ENCODE data around the gene NAV2. TPM values are rescaled to one million over a fixed set of nuclear protein-coding genes. Genes with fewer than 3 reads are reported as not detected.

The NAV2 gene
- total RNA-seq, 1 experiment from 2014 or later = 2.1 TPM

GRCh38 chr11:19816817-19817216, 104.2 kb downstream of the NAV2 start:
- H3K4me3 ChIP-seq (replicated peaks in 1 of 2; ENCODE audit: low read depth in 1 of 2, low read length in 2 of 2) = no peak overlapping the region
- H3K9me2 ChIP-seq (ENCODE audit: insufficient read depth) = no peaks in the 10 kb centered on the region
- no peak for ATAC-seq
- no peak overlapping the region for H3K27ac ChIP-seq (ENCODE audit: low read depth, low read length)
- H3K36me3 ChIP-seq (ENCODE audit: control insufficient read depth in 1 of 2, insufficient read depth in 2 of 2, low read length in 2 of 2) = no peaks in the 10 kb centered on the region
- H3K9me3 ChIP-seq (ENCODE audit: control insufficient read depth in 1 of 2, insufficient read depth in 1 of 2, low read depth in 1 of 2, low read length in 2 of 2) = no peaks in the 10 kb centered on the region
- ChIA-PET POLR2A (no interaction called here), CTCF (no interaction called here), RAD21 (ENCODE audit: low non-redundant PET in 1 of 2, low total read pairs in 2 of 2, uncharacterized antibody in 2 of 2, unreplicated experiment in 2 of 2) (no interaction called here)
- no peaks in the 10 kb centered on the region for H4K20me1 ChIP-seq (ENCODE audit: insufficient read depth)
- H3K4me2 ChIP-seq (ENCODE audit: low read length) = no peak overlapping the region
- H2AFZ ChIP-seq (ENCODE audit: low read depth, low read length, poor library complexity, severe bottlenecking) = no peak overlapping the region
- no peaks in the 10 kb centered on the region for H3K4me1 ChIP-seq (ENCODE audit: control insufficient read depth in 1 of 2, insufficient read depth in 2 of 2, low read length in 2 of 2)
- TF ChIP-seq CBX3 (IDR thresholded peaks at IDR 0.05; ENCODE audit: low read depth) (no peak), ZFX (IDR thresholded peaks at IDR 0.05) (no peak), SRF (IDR thresholded peaks at IDR 0.05; ENCODE audit: low read depth) (no peak), EGR1 (IDR thresholded peaks at IDR 0.05; ENCODE audit: low read depth) (no peak), SIN3A (IDR thresholded peaks at IDR 0.05; ENCODE audit: low read depth) (no peak)
- intact Hi-C loops (cut with micrococcal nuclease) = no loop called here
- H3K27me3 ChIP-seq (ENCODE audit: insufficient read depth, low read length) = peaks cover 3% of the 10 kb centered on the region; the same call in 1 of the 2 replicates
- H3K79me2 ChIP-seq (ENCODE audit: insufficient read depth, low read length) = no peaks in the 10 kb centered on the region
- no peak overlapping the region for H3K9ac ChIP-seq (ENCODE audit: low read length)
- no peak for DNase-seq (ENCODE audit: low read depth, low spot score)
- no TSS peak for BruUV-seq (replicated peaks)

- intact Hi-C loops (cut with micrococcal nuclease) = no loop called here
- RAD21 ChIA-PET (ENCODE audit: low non-redundant PET in 1 of 2, low total read pairs in 2 of 2, uncharacterized antibody in 2 of 2, unreplicated experiment in 2 of 2) = no interaction called here
- no peak for TF ChIP-seq TCF7L2 (IDR thresholded peaks at IDR 0.05; ENCODE audit: borderline replicate concordance, extremely low read depth, insufficient read depth, insufficient read length)
- no peak for TF ChIP-seq ATF3 (IDR thresholded peaks at IDR 0.05)
- TF ChIP-seq EGR1 (IDR thresholded peaks at IDR 0.05; ENCODE audit: low read depth) = no peak
- no peak for TF ChIP-seq JUND (IDR thresholded peaks at IDR 0.05)
- no peak for TF ChIP-seq SRF (IDR thresholded peaks at IDR 0.05; ENCODE audit: low read depth)
- TF ChIP-seq YY1 (IDR thresholded peaks at IDR 0.05; ENCODE audit: extremely low read depth, insufficient replicate concordance, low read depth, low read length) = no peak
- no peak for TF ChIP-seq ZFX (IDR thresholded peaks at IDR 0.05)
- no peak for TF ChIP-seq CBX3 (IDR thresholded peaks at IDR 0.05; ENCODE audit: low read depth)
- TF ChIP-seq CEBPB (IDR thresholded peaks at IDR 0.05; ENCODE audit: low read depth) = no peak
- TF ChIP-seq EZH2phosphoT487 (IDR thresholded peaks at IDR 0.05; ENCODE audit: borderline replicate concordance) = no peak
- no peak for TF ChIP-seq RAD21 (IDR thresholded peaks at IDR 0.05; ENCODE audit: low read depth)
- no peak for TF ChIP-seq MAX (IDR thresholded peaks at IDR 0.05)
- no peak for TF ChIP-seq POLR2A (IDR thresholded peaks at IDR 0.05; ENCODE audit: borderline replicate concordance, extremely low read depth, insufficient read depth, insufficient read length)
- TF ChIP-seq ELF1 (IDR thresholded peaks at IDR 0.05; ENCODE audit: borderline replicate concordance, low read depth) = no peak
- H2AFZ ChIP-seq (ENCODE audit: low read depth, low read length, poor library complexity, severe bottlenecking) = no peak overlapping the region
- no peaks in the 10 kb centered on the region for H3K9me3 ChIP-seq (ENCODE audit: control insufficient read depth in 1 of 2, insufficient read depth in 1 of 2, low read depth in 1 of 2, low read length in 2 of 2)
- no peak overlapping the region for H3K27ac ChIP-seq (ENCODE audit: low read depth, low read length)
- no peaks in the 10 kb centered on the region for H3K36me3 ChIP-seq (ENCODE audit: control insufficient read depth in 1 of 2, insufficient read depth in 2 of 2, low read length in 2 of 2)
- H3K4me1 ChIP-seq (ENCODE audit: control insufficient read depth in 1 of 2, insufficient read depth in 2 of 2, low read length in 2 of 2) = no peaks in the 10 kb centered on the region
- DNase-seq (ENCODE audit: low read depth, low spot score) = no peak
- no peak overlapping the region for H3K4me2 ChIP-seq (ENCODE audit: low read length)
- H4K20me1 ChIP-seq (ENCODE audit: insufficient read depth) = no peaks in the 10 kb centered on the region
- H3K4me3 ChIP-seq (replicated peaks in 1 of 2; ENCODE audit: low read depth in 1 of 2, low read length in 2 of 2) = no peak overlapping the region
- no peaks in the 10 kb centered on the region for H3K9me2 ChIP-seq (ENCODE audit: insufficient read depth)
- CTCF ChIA-PET = no interaction called here
- H3K27me3 ChIP-seq (ENCODE audit: insufficient read depth, low read length) = peaks cover 3% of the 10 kb centered on the region; the same call in 1 of the 2 replicates
- ATAC-seq = no peak
- POLR2A ChIA-PET = no interaction called here
- no peaks in the 10 kb centered on the region for H3K79me2 ChIP-seq (ENCODE audit: insufficient read depth, low read length)
- BruUV-seq (replicated peaks) = no TSS peak
- no peak overlapping the region for H3K9ac ChIP-seq (ENCODE audit: low read length)
Observed at GRCh38 chr11:19817265-19817851, 104.7 kb downstream of the NAV2 start.

All from HCT116 (cell line).